ENCODE measurements around the gene ZNF774. TPM values are rescaled to one million over a fixed set of nuclear protein-coding genes. Genes with fewer than 3 reads are reported as not detected.

ZNF774 gene
- total RNA-seq, 1 experiment from 2014 or later: 4.0 TPM

- H3K4me2 ChIP-seq (ENCODE audit: low read length): no peak overlapping the region
- H3K9me3 ChIP-seq (ENCODE audit: control insufficient read depth in 1 of 2, insufficient read depth in 1 of 2, low read depth in 1 of 2, low read length in 2 of 2): no peaks in the 10 kb centered on the region
- ChIA-PET POLR2A (interaction anchor here (1.4 kb wide), 1 partner anchor 15 kb away, joined by 3 read pairs; no protein-coding TSS in a partner anchor), CTCF (no interaction called here), RAD21 (ENCODE audit: low non-redundant PET in 1 of 2, low total read pairs in 2 of 2, uncharacterized antibody in 2 of 2, unreplicated experiment in 2 of 2) (no interaction called here)
- no peak overlapping the region for H3K9ac ChIP-seq (ENCODE audit: low read length)
- ATAC-seq (no peak), DNase-seq (ENCODE audit: low read depth, low spot score) (no peak)
- H2AFZ ChIP-seq (ENCODE audit: low read depth, low read length, poor library complexity, severe bottlenecking): no peak overlapping the region
- H3K36me3 ChIP-seq (ENCODE audit: control insufficient read depth in 1 of 2, insufficient read depth in 2 of 2, low read length in 2 of 2): peaks cover 0 to 8% of the 10 kb centered on the region in 2 experiments; a peak in 3 of 4 replicates
- peaks cover 6 to 15% of the 10 kb centered on the region in 2 experiments; a peak in 3 of 4 replicates for H3K4me1 ChIP-seq (ENCODE audit: control insufficient read depth in 1 of 2, insufficient read depth in 2 of 2, low read length in 2 of 2)
- no TSS peak for BruUV-seq (replicated peaks)
- H3K27ac ChIP-seq (ENCODE audit: low read depth, low read length): no peak overlapping the region
- no peaks in the 10 kb centered on the region for H3K27me3 ChIP-seq (ENCODE audit: insufficient read depth, low read length)
- TF ChIP-seq JUND (IDR thresholded peaks at IDR 0.05) (no peak), RAD21 (IDR thresholded peaks at IDR 0.05; ENCODE audit: low read depth) (no peak), SP1 (IDR thresholded peaks at IDR 0.05; ENCODE audit: low read depth) (no peak), YY1 (IDR thresholded peaks at IDR 0.05; ENCODE audit: extremely low read depth, insufficient replicate concordance, low read depth, low read length) (no peak), EZH2phosphoT487 (IDR thresholded peaks at IDR 0.05; ENCODE audit: borderline replicate concordance) (no peak), EZH2 (IDR thresholded peaks at IDR 0.05) (no peak), CEBPB (IDR thresholded peaks at IDR 0.05; ENCODE audit: low read depth) (no peak), CBX3 (IDR thresholded peaks at IDR 0.05; ENCODE audit: low read depth) (no peak), SIN3A (IDR thresholded peaks at IDR 0.05; ENCODE audit: low read depth) (no peak), POLR2A (IDR thresholded peaks at IDR 0.05; ENCODE audit: borderline replicate concordance, extremely low read depth, insufficient read depth, insufficient read length) (no peak)
- no peaks in the 10 kb centered on the region for H4K20me1 ChIP-seq (ENCODE audit: insufficient read depth)
- no peaks in the 10 kb centered on the region for H3K9me2 ChIP-seq (ENCODE audit: insufficient read depth)
- intact Hi-C loops (cut with micrococcal nuclease): no loop called here
- no peak overlapping the region for H3K4me3 ChIP-seq (replicated peaks in 1 of 2; ENCODE audit: low read depth in 1 of 2, low read length in 2 of 2)
- H3K79me2 ChIP-seq (ENCODE audit: insufficient read depth, low read length): peaks cover 29% of the 10 kb centered on the region
Observed at GRCh38 chr15:90386221-90386620, 34.1 kb downstream of the ZNF774 start.
